Activated CD4-positive, CD25-positive, alpha-beta regulatory T cell treated with anti-CD3 and anti-CD28 coated beads, Interleukin-2, amount 50 U/mL, for 16 hours (primary cell): Measurements from ENCODE around the gene NSG1.
"Not testable (repeated sequence)": the region's sequence is repeated elsewhere in the genome, so short reads cannot be mapped to it uniquely, and the experiment has no call there.

ENCODE experiments used
- DNase-seq: peaks from one replicate; pipeline ENCODE4 v3.0.0-alpha.2; 2020; ENCODE audit warnings: low read depth, low spot score

NSG1 gene

DNA sequence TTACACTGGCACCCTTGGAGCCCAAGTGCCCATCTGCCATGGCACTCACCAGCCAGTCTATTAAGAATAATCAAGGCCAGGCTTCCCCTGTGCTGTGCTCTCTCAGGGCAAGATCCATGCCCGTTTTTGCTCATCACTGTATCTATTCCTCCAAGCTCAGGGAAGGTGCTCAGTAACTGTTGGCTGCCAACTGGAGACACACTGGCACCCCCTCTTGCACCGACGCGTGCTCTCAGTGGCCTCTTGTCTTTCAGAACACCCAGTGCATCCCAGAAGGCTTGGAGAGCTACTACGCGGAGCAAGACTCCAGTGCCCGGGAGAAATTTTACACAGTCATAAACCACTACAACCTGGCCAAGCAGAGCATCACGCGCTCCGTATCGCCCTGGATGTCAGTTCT, 30.1 kb downstream of the NSG1 start:
- DNase-seq: no peak

DNA sequence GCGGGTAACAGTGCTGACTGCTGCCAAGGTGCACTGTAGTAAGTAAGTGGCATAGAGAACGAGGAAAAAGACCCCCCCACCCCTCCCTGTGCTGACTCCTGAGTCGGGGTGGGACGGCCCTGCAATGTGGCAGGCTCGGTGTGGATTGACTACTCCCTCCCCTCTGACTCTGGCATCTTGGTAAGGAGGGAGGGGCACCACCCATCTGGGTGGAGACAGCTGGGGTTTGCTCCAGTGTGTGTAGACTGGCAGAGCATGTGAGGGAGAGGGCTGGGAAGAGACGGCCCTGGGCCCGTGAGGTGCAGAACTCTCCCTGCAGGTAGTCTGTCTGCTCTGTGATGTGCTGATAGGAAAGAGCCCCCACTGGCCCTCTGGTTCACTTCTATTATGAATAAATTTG, 31.0 kb downstream of the NSG1 start:
- DNase-seq: no peak

DNA sequence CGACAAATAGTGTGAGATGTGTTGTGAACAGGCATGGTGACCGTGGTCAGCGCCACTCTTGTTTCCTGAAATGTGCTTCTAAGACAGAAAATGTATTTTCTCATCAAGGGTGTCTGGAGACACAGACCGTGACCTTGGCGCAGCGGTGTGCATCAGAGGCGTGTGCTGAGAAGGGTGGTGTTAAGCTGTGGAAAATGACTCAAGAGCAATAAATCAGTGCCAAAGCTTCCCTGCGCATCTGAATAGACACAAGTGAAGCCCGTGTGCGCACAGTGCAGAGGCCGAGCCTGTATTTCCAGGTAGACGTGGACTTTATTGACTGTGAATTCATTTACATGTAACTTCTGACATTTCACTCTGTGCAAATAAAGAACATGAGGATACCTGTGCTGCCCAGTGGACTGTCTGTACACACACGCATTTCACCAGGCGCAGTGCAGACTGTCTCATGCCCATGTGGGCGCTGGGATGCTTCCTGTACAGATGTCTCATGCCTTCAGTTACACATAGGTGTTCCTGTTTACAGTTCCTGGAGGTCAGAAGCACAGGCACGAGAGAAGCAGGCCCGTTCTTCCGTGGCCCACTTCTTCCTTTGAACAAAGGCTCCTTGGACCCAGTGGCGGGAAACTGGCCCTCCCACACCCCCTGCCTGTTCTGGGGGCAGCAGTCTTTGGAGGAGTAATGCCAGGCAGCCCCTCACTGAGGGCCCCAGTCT, 31.9 kb downstream of the NSG1 start:
- DNase-seq: no peak

DNA sequence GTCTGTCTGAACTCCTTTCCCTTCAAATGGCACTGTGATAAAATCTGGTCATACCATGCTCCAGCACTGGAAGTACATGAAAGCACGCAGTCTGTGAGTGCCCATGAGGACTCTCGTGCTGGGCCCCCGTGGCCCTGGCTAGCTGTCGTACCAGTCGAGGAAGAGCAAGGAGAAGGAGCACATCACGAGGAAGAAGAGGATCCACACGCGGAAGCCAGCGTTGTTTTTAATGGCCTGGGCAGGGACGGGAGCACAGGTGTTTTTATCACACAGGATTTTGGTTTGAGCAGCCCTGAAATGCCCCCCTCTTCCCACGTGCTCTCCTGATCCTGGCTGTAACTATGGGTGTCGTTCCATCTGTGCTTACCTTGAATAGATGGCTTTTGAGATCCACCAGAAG, 33.0 kb downstream of the NSG1 start:
- DNase-seq: no peak

DNA sequence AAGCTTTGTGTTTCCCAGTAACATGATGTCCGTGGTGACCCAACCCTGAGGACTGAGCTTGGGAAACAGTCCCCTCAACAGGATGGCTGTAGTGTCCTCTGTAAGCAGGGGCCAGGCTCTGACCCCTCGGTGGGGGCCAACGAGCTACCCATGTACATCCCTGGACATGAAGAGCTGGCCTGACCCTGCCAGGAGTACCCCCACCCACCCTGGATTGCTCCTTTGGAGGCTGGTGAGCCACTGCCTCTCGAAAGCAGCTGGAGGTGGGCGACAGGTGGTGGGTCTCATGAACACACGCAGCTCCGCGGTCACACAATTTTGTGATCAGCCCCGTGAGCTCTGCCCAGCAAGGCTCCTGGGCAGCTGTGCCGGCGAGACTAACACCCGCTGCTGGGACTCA, 33.5 kb downstream of the NSG1 start:
- no peak for DNase-seq

DNA sequence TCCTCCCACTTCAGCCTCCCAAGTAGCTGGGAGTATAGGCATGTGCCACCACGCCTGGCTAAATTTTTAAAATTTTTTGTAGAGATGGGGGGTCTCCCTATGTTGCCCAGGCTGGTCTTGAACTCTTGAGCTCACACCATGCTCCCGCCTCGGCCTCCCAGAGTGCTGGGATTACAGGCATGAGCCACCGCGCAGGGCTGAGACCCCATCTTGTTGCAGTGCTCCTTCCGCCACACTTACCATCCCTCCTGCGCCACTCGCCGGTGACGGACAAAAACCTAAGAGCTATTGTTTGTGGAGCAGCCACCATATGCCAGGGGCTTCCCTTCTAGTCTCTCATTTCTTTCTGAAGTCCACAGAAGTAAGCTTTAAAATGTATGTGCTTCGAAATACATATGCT, 34.5 kb downstream of the NSG1 start:
- DNase-seq: no peak

DNA sequence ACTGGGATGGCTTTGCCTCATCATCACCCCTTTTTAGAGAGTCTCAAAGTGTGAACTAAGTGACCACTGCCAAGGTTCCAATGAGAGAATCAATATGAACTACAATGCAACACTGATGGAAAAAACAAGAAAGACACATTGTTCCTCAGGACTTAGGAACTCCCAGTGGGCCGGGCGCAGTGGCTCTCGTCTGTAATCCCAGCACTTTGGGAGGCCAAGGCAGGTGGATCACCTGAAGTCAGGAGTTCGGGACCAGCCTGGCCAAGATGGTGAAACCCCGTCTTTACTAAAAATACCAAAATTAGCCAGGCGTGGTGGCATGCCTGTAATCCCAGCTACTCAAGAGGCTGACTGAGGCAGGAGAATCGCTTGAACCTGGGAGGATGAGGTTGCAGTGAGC, 35.2 kb downstream of the NSG1 start:
- not testable (repeated sequence) for DNase-seq

DNA sequence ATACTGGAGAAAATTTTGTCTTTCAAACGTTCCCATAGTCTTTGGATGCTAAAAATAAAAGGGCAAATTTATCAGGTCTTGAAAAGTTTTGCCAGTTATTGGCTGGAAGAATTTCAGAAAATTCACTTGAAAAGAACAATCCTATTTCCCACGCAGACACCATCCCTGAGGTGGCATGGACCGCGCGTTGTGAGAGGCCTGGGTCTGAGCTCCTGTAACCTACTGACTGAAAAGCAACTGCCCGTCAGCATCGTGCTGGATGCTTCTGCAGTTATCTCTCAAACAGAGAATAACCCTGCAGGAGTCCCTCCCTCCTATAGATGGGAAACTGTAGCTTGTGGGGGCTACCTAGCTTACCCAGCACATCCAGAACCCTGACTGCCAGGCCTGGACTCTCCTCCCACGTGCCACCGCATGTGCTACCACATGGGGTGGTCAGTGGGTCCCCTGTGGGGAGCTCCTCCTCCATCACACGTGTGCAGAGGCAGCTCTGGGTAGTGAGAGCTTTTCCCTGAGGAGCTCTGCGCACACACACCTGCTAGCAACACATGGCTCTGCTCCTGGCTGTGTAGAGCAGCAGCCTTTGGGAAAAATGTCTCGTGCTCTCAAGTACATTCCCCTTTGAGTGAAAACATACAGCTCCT, 36.1 kb downstream of the NSG1 start:
- DNase-seq: no peak

DNA sequence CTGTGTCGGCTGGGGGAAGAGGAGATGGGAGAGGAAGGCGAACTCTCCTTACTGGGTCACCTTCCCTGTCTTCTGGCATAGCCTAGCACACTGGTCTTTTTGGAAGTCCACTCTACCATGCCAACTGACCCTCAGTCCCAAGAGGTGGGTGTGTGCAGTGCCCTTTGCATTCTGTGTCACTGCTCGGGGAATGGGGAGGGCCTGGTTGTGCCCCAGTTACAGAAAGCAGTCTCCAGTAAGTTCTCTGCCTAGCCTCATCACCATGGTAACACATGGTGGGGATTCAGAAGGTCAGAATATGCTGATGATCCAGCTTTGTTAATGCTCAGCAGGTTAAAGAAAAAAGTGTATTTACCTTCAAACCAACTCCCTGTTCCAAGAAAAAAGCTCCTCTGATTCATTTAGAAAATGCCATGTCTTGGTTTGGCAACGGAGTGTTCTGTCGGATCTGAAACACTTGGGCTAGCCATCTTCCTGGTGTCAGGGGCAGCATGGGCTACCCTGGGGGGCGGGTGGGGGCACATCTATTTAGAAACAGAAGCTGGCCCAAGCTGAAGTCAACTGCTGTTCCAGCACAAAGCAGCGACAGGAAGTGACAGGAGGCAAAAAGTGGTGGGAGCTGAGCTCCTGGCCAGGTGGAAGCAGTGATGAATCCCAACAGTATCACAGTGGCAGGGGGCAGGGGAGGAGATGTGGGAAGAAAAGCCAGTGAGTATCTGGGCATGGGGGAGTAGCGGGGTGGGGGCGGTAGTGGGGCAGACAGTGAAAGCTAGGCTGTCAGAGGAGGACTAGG, 37.0 kb downstream of the NSG1 start:
- DNase-seq: no peak

DNA sequence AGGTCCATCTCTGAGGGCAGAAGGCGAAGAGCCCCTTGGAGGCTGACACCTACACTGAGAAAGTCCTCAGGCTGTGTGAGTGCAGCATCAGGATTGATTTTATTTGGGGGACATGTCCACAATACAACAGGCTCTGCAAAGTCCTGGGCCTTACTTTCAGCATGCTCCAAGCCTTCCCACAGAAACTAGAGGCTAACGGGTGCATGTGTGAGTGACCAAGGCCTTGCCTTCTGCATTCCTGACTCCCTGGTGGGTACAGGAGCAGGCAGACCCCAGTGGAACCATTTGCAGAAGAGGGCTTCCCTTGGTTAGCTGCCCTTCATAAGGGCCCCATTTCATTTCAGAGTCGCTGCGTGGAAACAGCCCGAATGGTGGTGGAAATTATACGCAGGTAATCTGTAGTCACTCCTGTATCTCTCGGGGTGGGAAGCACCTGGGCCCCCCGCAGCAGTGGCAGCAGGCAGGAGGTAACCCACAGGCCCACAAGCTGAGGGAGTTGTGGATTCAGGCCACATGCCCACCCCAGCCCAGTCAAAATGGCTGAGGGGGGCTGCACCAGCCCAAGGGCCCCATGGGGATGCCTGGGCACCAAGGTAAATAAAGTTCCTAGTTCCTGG, 37.7 kb downstream of the NSG1 start:
- no peak for DNase-seq

DNA sequence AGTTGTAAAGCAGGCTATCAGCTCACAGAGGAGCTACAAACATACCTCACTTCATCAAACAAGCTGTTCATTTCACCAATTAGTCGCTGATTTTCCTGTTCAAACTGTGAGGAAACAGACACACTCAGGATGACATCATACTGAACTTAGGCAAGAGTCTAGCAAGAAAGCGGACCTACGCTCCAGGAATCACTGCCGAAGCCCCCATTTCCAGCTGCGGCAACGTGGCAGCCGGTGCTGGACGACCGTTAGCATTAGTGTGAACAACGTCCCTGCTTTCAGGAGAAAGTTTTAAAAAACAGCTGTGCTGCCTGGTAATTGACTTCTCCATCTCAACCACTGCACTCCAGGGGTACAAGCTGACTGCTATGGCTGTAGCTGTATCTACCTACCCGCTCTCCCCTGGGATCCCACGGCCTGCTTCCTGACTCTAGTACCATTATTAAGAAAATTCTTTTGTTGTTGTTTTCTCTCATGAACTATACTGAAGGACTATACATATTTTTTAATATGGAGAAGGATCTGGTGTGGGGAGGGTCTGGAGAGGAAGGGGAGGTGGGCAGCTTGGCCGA, 38.3 kb downstream of the NSG1 start:
- no peak for DNase-seq

DNA sequence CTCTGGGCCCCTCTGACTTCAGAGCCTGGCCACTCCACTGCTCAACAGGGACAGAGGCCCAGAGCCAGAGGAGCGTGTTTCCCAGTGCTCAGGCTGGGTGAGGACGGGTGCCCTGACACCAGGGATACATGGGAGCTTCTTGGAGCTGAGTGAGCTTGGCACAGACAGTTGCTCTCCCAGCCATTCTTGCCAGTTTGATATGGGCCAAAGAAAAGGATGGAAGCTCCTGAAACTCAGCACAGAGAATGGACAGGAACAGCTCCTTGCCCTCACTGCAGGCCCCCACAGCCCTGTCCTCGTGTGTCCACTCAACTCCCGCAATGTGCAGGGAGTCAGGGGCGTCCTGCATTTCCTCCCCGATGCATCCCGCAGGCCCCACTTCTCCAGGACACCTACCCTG, 38.8 kb downstream of the NSG1 start:
- no peak for DNase-seq

DNA sequence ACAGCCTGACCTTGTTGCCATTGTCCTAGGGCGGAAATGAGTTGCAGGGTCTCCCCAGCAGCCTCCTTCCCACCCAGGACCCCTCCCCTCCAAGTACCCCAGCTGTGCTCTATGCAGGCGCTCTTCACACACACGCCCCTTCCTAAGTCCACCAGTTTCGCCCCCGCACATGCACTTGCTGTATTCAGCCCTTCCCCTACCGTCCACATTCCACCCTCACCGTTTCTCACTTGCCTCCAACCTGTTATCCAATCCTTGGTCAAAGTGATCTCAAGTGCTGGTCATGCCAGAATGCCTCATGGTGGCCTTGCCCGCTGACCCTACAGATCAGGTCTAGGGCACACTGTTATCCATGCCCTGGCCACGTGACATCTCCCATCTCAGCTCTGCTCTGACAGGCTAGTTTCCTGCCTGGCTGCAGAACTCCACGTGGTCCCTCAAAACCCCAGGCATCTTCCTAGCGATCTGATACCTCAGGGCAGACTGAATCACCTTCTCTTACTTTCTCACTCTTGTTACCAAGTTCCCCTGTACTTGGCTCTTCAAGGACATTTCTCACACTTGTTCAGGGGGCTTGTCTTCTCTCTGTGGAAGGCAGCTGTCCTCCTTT, 39.7 kb downstream of the NSG1 start:
- no peak for DNase-seq

DNA sequence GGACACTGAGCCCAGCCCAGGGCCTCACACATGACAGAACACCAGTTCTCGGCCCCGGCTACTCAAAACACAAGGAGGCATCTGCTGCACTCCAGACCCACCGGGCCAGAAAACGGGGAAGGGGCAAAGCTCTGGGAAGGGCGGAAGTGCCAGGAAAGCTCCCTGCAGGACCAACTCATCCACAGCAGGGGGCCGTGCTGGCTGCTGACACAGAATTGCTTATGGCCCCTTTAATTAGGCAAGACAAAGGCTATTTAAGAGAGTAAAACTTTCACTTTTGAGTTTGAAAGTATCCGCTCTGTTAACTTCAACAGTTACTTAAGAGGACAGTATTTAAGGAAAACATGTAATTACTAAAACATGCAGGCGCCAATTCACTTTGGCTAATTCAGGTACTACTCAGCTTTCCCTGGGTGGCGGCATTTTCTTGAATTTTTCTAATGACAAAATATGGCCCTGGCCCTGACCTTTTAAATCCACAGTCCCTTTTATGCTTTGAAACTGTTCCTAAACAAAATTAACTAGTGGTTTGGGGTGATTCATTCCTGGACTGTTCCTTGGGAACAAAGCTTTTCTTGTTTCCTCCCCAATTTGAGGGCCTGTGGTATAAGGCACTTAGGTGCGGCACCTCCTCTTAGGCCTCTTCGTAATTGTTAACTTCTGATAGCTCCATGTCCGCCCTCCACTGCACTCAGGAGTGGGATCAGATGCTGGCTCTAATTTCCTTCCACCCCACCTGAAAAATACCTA, 40.4 kb downstream of the NSG1 start:
- DNase-seq: no peak

DNA sequence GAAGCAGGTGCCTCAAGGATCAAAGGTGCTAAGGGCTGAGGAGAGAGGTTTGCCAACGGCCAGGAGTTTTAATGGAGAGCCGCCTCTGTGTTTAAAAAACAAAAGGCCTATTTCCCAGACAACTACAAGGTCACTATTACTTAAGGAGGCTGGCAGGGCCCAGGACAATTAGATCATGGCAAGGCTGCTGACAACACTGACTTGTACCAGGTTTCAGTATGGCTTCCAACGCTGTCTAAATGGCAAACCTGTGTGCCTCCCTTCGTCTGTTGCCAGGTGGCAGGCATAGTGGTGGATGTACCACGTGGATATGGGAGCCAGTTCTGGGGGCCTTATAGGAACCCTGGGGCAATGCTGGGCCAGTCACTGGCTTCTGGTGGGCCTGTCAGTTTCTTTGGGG, 41.0 kb downstream of the NSG1 start:
- DNase-seq: no peak

DNA sequence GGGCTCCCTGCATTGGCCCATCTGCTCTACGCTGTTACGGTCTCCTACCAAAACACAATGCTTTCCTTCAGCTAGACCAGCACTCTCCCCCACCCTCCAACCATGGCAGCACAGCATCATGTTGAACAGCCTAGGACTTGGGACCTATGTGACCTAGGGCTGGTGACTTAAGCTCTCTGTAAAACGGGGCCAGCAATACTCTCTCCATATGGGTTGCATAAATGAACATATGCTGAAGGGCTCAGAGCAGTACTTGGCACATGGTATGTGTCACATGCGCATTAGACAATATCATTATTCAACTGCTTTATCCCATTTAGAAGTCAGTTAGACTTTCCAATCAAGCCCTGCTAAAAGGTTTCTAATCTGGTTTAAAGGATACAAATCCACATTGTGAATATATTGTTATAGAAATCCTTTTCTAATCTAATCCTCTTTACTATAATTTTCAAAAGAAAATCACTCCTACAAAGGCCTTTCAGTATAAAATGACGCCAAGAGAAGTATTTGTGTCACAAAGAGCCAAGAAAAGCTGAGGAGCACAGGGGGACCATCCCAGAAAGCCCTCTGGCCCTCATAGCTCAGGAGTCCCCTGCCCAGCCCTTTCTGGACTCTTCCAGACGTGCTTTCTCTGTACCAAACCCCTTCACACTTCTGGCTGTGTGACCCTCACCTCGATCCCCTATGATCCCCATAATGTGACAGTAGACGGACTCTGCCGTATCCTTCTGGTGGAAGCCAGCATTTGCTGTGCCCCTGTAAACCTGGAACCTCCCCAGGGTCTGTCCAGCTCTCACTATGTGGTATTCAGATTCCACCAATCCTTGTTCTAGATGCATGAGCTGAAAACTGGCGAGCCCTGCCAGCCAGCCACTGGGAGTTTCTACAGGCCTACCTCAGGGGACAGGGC, 42.3 kb downstream of the NSG1 start:
- DNase-seq: no peak

DNA sequence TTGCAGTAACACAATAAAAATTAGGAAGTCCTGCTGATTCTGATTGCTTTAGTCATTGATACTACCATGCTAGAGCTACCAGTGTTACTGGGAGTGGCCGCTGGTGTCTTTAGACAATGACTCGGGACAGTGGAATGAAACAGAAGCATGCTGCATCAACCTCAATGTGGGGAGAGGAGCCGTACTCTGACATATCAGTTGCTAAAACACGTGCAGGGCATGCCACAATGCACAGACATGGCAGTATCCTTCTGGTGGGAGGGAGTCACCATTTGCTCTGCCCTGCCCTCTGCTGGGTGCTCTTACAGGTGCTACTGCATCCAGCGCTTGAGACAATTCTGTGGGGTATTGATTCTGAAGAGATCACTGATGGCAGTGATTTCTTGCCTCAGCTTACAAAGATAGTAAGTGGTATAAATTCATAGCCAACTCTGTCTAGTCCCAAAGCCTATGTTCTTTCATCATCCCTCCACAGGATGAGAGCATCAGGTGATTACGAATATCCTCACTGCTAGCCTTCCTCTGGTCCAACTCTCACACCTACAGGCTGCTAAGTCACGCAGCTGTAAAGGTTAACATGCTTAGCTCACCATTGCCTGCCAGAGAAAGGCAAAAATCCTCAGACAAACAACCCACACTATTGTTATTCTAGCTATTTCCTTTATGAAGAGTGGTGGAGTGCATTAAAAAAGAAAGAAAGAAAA, 43.7 kb downstream of the NSG1 start:
- no peak for DNase-seq

DNA sequence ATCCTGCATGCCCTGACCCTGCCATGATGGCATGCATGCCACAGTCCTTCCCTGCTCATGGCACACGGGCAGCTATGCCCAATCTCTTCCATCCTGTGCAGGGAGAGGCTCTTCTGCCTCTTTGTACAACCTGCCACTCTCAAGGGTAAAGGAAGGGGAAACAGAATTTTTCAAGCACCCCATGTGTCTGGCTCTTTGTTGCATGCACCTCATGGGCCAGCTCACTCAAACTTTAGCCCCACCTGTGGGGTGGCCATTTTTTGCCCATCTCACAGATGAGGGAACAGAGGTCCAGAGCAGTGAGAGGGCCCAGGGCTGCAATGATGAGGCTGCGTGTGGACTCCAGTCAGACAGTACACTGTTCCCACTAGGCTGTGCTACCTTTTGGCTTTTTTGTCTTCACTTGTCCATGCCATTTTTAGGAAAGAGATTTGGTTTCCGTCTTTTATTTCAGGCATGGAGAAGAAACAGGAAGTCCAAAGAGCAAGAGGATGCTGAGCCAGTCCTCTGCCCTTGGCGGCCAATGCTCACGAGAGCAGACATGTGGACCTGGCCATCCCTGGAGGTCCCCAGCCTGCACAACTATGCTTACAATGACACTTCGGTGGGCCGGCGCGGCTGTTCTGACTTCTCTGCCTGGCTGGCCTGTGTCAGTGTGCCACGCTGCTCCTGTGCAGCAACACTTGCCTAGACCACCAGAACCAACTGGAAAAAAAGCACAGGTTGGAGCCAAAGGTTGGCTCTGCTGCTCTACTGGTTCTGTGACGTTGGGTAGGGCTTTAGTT, 45.6 kb downstream of the NSG1 start:
- no peak for DNase-seq
